ENCODE results near the gene NLN. TPM values are rescaled to one million over a fixed set of nuclear protein-coding genes. Genes with fewer than 3 reads are reported as not detected.

NLN gene
- total RNA-seq, 3 donors from 2014 or later = 13.3 to 23.6 (median 22.2) TPM

GRCh38 chr5:65799857-65800256 lies 77.9 kb downstream of the NLN start:
- Histone ChIP-seq H3K36me3 (ENCODE audit: low read depth) (no peaks in the 10 kb centered on the region), H3K4me3 (no peak overlapping the region), H3K4me1 (ENCODE audit: low read depth) (no peaks in the 10 kb centered on the region), H3K9me3 (no peaks in the 10 kb centered on the region)
- intact Hi-C loops (cut with DNase I, micrococcal nuclease) = no loop called here
- TF ChIP-seq, protein P1, sequence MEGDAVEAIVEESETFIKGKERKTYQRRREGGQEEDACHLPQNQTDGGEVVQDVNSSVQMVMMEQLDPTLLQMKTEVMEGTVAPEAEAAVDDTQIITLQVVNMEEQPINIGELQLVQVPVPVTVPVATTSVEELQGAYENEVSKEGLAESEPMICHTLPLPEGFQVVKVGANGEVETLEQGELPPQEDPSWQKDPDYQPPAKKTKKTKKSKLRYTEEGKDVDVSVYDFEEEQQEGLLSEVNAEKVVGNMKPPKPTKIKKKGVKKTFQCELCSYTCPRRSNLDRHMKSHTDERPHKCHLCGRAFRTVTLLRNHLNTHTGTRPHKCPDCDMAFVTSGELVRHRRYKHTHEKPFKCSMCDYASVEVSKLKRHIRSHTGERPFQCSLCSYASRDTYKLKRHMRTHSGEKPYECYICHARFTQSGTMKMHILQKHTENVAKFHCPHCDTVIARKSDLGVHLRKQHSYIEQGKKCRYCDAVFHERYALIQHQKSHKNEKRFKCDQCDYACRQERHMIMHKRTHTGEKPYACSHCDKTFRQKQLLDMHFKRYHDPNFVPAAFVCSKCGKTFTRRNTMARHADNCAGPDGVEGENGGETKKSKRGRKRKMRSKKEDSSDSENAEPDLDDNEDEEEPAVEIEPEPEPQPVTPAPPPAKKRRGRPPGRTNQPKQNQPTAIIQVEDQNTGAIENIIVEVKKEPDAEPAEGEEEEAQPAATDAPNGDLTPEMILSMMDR (IDR thresholded peaks at IDR 0.05) = no peak
- no peak for DNase-seq
- ATAC-seq = no peak

GRCh38 chr5:65800775-65801174 lies 78.8 kb downstream of the NLN start:
- ATAC-seq (no peak), DNase-seq (no peak)
- Histone ChIP-seq H3K9me3 (no peaks in the 10 kb centered on the region), H3K4me1 (ENCODE audit: low read depth) (no peaks in the 10 kb centered on the region), H3K4me3 (no peak overlapping the region), H3K36me3 (ENCODE audit: low read depth) (no peaks in the 10 kb centered on the region)
- TF ChIP-seq, protein P1 (IDR thresholded peaks at IDR 0.05) = no peak
- intact Hi-C loops (cut with DNase I, micrococcal nuclease) = no loop called here

DNA sequence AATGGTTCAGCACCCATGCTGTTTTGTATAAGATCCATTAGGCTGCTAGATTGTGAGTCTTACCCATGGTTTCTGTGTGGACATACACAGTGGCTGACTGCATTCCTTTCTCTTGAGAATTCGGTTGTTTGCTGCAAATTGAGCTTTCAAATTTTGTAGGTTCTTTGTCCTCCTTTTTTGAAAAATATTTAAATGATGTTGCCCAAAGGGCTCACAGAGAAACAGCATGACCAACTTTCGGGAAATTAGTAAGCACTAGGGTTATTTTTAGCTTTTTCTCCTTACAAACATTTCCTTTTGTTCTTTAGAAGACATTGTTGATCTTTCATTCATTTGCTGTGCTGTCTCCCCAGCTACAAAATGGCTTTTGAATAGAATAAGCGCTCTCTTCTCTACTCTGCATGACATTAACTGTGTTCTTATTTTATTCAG lies 79.4 kb downstream of the NLN start:
- no peak overlapping the region for H3K4me3 ChIP-seq
- no peaks in the 10 kb centered on the region for H3K36me3 ChIP-seq (ENCODE audit: low read depth)
- DNase-seq = no peak
- no peak for ATAC-seq
- TF ChIP-seq, protein P1 (IDR thresholded peaks at IDR 0.05) = no peak
- H3K4me1 ChIP-seq (ENCODE audit: low read depth) = no peaks in the 10 kb centered on the region
- no peaks in the 10 kb centered on the region for H3K9me3 ChIP-seq
- intact Hi-C loops (cut with DNase I, micrococcal nuclease) = no loop called here

GRCh38 chr5:65802080-65802479 lies 80.1 kb downstream of the NLN start:
- intact Hi-C loops (cut with DNase I, micrococcal nuclease) = no loop called here
- Histone ChIP-seq H3K36me3 (ENCODE audit: low read depth) (no peaks in the 10 kb centered on the region), H3K9me3 (no peaks in the 10 kb centered on the region), H3K4me1 (ENCODE audit: low read depth) (no peaks in the 10 kb centered on the region), H3K4me3 (no peak overlapping the region)
- TF ChIP-seq, protein P1 (IDR thresholded peaks at IDR 0.05) = no peak
- ATAC-seq = no peak
- DNase-seq = no peak

- H3K4me1 ChIP-seq (ENCODE audit: low read depth) = no peaks in the 10 kb centered on the region
- TF ChIP-seq, protein P1 (IDR thresholded peaks at IDR 0.05) = no peak
- intact Hi-C loops (cut with DNase I, micrococcal nuclease) = no loop called here
- H3K9me3 ChIP-seq = no peaks in the 10 kb centered on the region
- ATAC-seq = no peak
- H3K36me3 ChIP-seq (ENCODE audit: low read depth) = no peaks in the 10 kb centered on the region
- H3K4me3 ChIP-seq = no peak overlapping the region
- no peak for DNase-seq
These were observed 80.8 kb downstream of the NLN start for GRCh38 chr5:65802820-65803219.

All from mucosa of descending colon (tissue), 3 donors.